Measurements from ENCODE around the gene GRPEL1. TPM values are rescaled to one million over a fixed set of nuclear protein-coding genes. Genes with fewer than 3 reads are reported as not detected.

GRPEL1 gene
- total and polyA plus RNA-seq, 2 experiments from 2014 or later = 27.4 to 112 TPM

- TF ChIP-seq EZH2phosphoT487 (IDR thresholded peaks at IDR 0.05; ENCODE audit: unreplicated experiment) = no peak
- no peak for TF ChIP-seq ZNF114 (CRISPR knock-in tag; IDR thresholded peaks at IDR 0.05)
- no peak for TF ChIP-seq ZNF331 (CRISPR knock-in tag; IDR thresholded peaks at IDR 0.05; ENCODE audit: low read depth)
- no peak for TF ChIP-seq CREB1 (CRISPR knock-in tag; IDR thresholded peaks at IDR 0.05; ENCODE audit: low read depth)
Observed at GRCh38 chr4:7018281-7018680, 49.6 kb downstream of the GRPEL1 start (continued).

GRCh38 chr4:7017446-7018048 is 50.3 kb downstream of the GRPEL1 start:
- H3K36me3 ChIP-seq (ENCODE audit: insufficient read depth) = no peaks in the 10 kb centered on the region; the same call in 1 of the 2 replicates
- H3K4me1 Mint-ChIP-seq = peaks cover 18% of the 10 kb centered on the region
- H3K4me3 ChIP-seq = no peak overlapping the region
- H3K4me3 Mint-ChIP-seq = no peak overlapping the region
- H3K36me3 Mint-ChIP-seq (ENCODE audit: low read depth) = peaks cover 72% of the 10 kb centered on the region
- H3K79me2 ChIP-seq (replicated peaks; ENCODE audit: insufficient read depth) = peaks cover 6% of the 10 kb centered on the region
- H3K27ac ChIP-seq (ENCODE audit: low read depth) = no peak overlapping the region
- DNase-seq (ENCODE audit: low spot score) = no peak
- H3F3A ChIP-seq (replicated peaks; ENCODE audit: low read depth) = no peaks in the 10 kb centered on the region
- no peaks in the 10 kb centered on the region for H3K9me2 ChIP-seq (ENCODE audit: insufficient read depth)
- no peak for ATAC-seq
- H3K27me3 Mint-ChIP-seq (ENCODE audit: insufficient read depth, low read depth, poor library complexity) = peaks cover 6% of the 10 kb centered on the region
- peaks cover 27% of the 10 kb centered on the region for H4K20me1 ChIP-seq (replicated peaks; ENCODE audit: insufficient read depth)
- TF ChIP-seq EZH2 (IDR thresholded peaks at IDR 0.05; ENCODE audit: low read depth, unreplicated experiment) (no peak), ZNF331 (CRISPR knock-in tag; IDR thresholded peaks at IDR 0.05; ENCODE audit: low read depth) (no peak), ETS1 (IDR thresholded peaks at IDR 0.05) (no peak), CTCF (conservative IDR thresholded peaks at IDR 0.05; ENCODE audit: low read depth in 2 of 2) (no peak), JUNB (IDR thresholded peaks at IDR 0.05; ENCODE audit: unreplicated experiment) (no peak), EZH2phosphoT487 (IDR thresholded peaks at IDR 0.05; ENCODE audit: unreplicated experiment) (no peak), CREB1 (CRISPR knock-in tag; IDR thresholded peaks at IDR 0.05; ENCODE audit: low read depth) (no peak), REST (IDR thresholded peaks at IDR 0.05; ENCODE audit: unreplicated experiment) (no peak), POLR2AphosphoS5 (IDR thresholded peaks at IDR 0.05; ENCODE audit: low read depth) (no peak), ZNF462 (CRISPR knock-in tag; IDR thresholded peaks at IDR 0.05) (no peak), STAT1 (IDR thresholded peaks at IDR 0.05; ENCODE audit: unreplicated experiment) (no peak)
- H3K27ac Mint-ChIP-seq = no peak overlapping the region; the same call in 1 of the 2 replicates
- no peak overlapping the region for H3K4me2 ChIP-seq
- H3K4me1 ChIP-seq (ENCODE audit: insufficient read depth) = no peaks in the 10 kb centered on the region
- no peaks in the 10 kb centered on the region for H3K27me3 ChIP-seq (ENCODE audit: insufficient read depth)
- no peaks in the 10 kb centered on the region; the same call in 2 of the 3 replicates for H3K9me3 Mint-ChIP-seq
- H2AFZ ChIP-seq = no peak overlapping the region
